Measurements from ENCODE around the gene ACAP2.

DNA sequence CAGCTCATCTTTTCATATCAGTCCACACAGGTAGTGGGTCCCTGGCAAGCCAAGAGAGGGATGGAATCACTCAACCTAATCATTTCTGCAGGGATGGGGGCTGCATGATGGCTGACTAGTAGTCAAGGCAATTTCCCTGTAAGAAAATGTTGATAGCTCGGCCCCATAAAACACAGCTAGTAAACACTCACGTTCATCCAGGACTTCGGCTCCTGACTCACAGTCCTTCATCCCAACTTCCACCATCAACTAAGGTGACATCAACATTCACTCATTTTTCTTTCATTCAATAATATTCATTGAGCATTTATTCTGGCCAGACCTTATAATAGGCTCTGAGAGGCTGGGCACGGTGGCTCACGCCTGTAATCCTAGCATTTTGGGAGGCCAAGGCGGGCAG is 4.4 kb upstream of the ACAP2 start:
- TF ChIP-seq POLR2A (IDR thresholded peaks at IDR 0.05; ENCODE audit: low read length) (no peak), GATA1 (IDR thresholded peaks at IDR 0.05; ENCODE audit: low read depth, low read length) (no peak)
